ENCODE data around the gene ZNF441. TPM values are rescaled to one million over a fixed set of nuclear protein-coding genes. Genes with fewer than 3 reads are reported as not detected.

The ZNF441 gene
- total and polyA plus RNA-seq, 2 of the 4 experiments (the other 2 are of a cell fraction): 2.8 to 9.7 TPM

DNA sequence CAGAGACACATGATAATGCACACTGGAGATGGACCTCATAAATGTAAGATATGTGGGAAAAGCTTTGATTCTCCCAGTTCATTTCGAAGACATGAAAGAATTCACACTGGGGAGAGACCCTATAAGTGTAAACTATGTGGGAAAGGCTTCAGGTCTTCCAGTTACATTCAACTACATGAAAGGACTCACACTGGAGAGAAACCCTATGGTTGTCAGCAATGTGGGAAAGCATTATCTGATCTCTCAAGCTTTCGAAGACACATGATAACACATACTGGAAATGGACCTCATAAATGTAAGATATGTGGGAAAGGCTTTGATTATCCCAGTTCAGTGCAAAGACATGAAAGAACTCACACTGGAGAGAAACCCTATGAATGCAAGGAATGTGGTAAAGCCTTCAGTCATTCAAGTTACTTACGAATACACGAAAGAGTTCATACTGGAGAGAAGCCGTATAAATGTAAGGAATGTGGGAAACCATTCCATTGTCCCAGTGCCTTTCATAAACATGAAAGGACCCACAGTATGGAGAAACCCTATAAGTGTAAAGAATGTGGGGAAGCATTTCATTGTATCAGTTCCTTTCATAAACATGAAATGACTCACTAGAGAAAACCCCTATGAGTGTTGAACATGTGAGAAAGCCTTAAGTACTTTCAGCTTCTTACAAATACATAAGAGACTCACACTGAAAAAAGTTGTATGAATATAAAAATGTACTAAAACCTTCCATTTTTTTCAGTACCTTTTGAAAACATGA lies 14.7 kb downstream of the ZNF441 start:
- intact Hi-C loops (cut with micrococcal nuclease) (no loop called here), dilution Hi-C loops (cut with HindIII; ENCODE audit: low sequenced_read_pairs, unreplicated experiment) (no loop called here), in situ Hi-C loops (cut with MboI; ENCODE audit: low sequenced_read_pairs) (no loop called here)
- H3K18ac ChIP-seq (ENCODE audit: low read depth, low read length): no peak overlapping the region
- H2BK15ac ChIP-seq (ENCODE audit: low read depth, low read length): no peak overlapping the region
- H3K36me3 ChIP-seq (ENCODE audit: control insufficient read depth, insufficient read depth, low read length): peaks cover 41% of the 10 kb centered on the region
- ATAC-seq (ENCODE audit: low read depth) (no peak), DNase-seq (peak; percentile 7)
- H3K27ac ChIP-seq (ENCODE audit: insufficient read depth, low read length): no peak overlapping the region
- H4K20me1 ChIP-seq (ENCODE audit: insufficient read depth, low read length): no peaks in the 10 kb centered on the region
- BruUV-seq (replicated peaks): no TSS peak
- H4K5ac ChIP-seq (ENCODE audit: low read depth, low read length): no peak overlapping the region
- POLR2A ChIA-PET (ENCODE audit: unreplicated experiment): no interaction called here
- H2AK5ac ChIP-seq (ENCODE audit: low read depth, low read length): no peak overlapping the region
- TF ChIP-seq, protein P1, sequence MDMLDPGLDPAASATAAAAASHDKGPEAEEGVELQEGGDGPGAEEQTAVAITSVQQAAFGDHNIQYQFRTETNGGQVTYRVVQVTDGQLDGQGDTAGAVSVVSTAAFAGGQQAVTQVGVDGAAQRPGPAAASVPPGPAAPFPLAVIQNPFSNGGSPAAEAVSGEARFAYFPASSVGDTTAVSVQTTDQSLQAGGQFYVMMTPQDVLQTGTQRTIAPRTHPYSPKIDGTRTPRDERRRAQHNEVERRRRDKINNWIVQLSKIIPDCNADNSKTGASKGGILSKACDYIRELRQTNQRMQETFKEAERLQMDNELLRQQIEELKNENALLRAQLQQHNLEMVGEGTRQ (IDR thresholded peaks at IDR 0.05; ENCODE audit: low read depth, low read length): no peak
- TF ChIP-seq, protein P2, sequence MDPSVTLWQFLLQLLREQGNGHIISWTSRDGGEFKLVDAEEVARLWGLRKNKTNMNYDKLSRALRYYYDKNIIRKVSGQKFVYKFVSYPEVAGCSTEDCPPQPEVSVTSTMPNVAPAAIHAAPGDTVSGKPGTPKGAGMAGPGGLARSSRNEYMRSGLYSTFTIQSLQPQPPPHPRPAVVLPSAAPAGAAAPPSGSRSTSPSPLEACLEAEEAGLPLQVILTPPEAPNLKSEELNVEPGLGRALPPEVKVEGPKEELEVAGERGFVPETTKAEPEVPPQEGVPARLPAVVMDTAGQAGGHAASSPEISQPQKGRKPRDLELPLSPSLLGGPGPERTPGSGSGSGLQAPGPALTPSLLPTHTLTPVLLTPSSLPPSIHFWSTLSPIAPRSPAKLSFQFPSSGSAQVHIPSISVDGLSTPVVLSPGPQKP (IDR thresholded peaks at IDR 0.05; ENCODE audit: borderline replicate concordance, low read depth, low read length): no peak
- TF ChIP-seq MAFK (IDR thresholded peaks at IDR 0.05; ENCODE audit: low read depth, low read length) (no peak), POLR2A (IDR thresholded peaks at IDR 0.05; ENCODE audit: low read depth, low read length) (no peak), FOS (IDR thresholded peaks at IDR 0.05; ENCODE audit: low read depth, low read length) (no peak), MXI1 (IDR thresholded peaks at IDR 0.05; ENCODE audit: borderline replicate concordance, low read depth, low read length) (no peak), SMC3 (IDR thresholded peaks at IDR 0.05; ENCODE audit: low read depth, low read length) (no peak), MAZ (IDR thresholded peaks at IDR 0.05; ENCODE audit: borderline replicate concordance, low read depth, low read length) (no peak), CEBPB (IDR thresholded peaks at IDR 0.05; ENCODE audit: low read depth, low read length) (no peak)
- TF ChIP-seq, protein P3, sequence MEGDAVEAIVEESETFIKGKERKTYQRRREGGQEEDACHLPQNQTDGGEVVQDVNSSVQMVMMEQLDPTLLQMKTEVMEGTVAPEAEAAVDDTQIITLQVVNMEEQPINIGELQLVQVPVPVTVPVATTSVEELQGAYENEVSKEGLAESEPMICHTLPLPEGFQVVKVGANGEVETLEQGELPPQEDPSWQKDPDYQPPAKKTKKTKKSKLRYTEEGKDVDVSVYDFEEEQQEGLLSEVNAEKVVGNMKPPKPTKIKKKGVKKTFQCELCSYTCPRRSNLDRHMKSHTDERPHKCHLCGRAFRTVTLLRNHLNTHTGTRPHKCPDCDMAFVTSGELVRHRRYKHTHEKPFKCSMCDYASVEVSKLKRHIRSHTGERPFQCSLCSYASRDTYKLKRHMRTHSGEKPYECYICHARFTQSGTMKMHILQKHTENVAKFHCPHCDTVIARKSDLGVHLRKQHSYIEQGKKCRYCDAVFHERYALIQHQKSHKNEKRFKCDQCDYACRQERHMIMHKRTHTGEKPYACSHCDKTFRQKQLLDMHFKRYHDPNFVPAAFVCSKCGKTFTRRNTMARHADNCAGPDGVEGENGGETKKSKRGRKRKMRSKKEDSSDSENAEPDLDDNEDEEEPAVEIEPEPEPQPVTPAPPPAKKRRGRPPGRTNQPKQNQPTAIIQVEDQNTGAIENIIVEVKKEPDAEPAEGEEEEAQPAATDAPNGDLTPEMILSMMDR (conservative IDR thresholded peaks at IDR 0.05; ENCODE audit: low read depth, low read length): no peak
- H3K4me3 ChIP-seq (ENCODE audit: insufficient read depth, low read depth, low read length): no peak overlapping the region
- CTCF ChIA-PET: no interaction called here
- no peaks in the 10 kb centered on the region for H3K4me1 ChIP-seq (ENCODE audit: control insufficient read depth, insufficient read depth, low read length)
- no peak overlapping the region for H2AK9ac ChIP-seq (replicated peaks; ENCODE audit: low read depth, low read length, poor library complexity)
- H3K79me1 ChIP-seq (ENCODE audit: low read depth in 1 of 2, low read length in 2 of 2): peaks cover 0 to 3% of the 10 kb centered on the region in 2 experiments; a peak in 1 of 4 replicates
- H2BK5ac ChIP-seq (ENCODE audit: low read depth, low read length, poor library complexity, severe bottlenecking): no peak overlapping the region
- no peak overlapping the region for H4K8ac ChIP-seq (ENCODE audit: low read depth in 2 of 2, low read length in 2 of 2)
- H2BK20ac ChIP-seq (ENCODE audit: low read depth, low read length): no peak overlapping the region
- H3K4ac ChIP-seq (ENCODE audit: low read depth, low read length): no peak overlapping the region
- no CpG with 5 or more reads among the region's 5 CpGs for WGBS, 2 experiments (ENCODE audit: extremely low coverage in 2 of 2, insufficient read length in 1 of 2)
- H3K9me1 ChIP-seq (ENCODE audit: insufficient read depth, low read length): no peaks in the 10 kb centered on the region
- peaks cover 75% of the 10 kb centered on the region for H3K9me3 ChIP-seq (ENCODE audit: control insufficient read depth, insufficient read depth, low read length)
- H3K4me2 ChIP-seq (ENCODE audit: low read depth, low read length): no peak overlapping the region
- H4K91ac ChIP-seq (ENCODE audit: insufficient read depth, low read depth, low read length): no peak overlapping the region
- H3K14ac ChIP-seq (replicated peaks; ENCODE audit: low read depth, low read length): no peak overlapping the region
- H3K9ac ChIP-seq (ENCODE audit: low read depth, low read length): no peak overlapping the region
- H3K27me3 ChIP-seq (ENCODE audit: control insufficient read depth, insufficient read depth, low read length): no peaks in the 10 kb centered on the region
- no peak overlapping the region for H3K23ac ChIP-seq (ENCODE audit: low read depth, low read length)
- H2AFZ ChIP-seq (replicated peaks; ENCODE audit: low read length, poor library complexity): no peak overlapping the region
- H2BK120ac ChIP-seq (ENCODE audit: low read depth, low read length): no peak overlapping the region
- no peak overlapping the region for H3K56ac ChIP-seq (ENCODE audit: extremely low read depth, insufficient read depth, low read length)
